HCT116 (cell line): ENCODE results near the gene ST6GALNAC2. TPM values are rescaled to one million over a fixed set of nuclear protein-coding genes. Genes with fewer than 3 reads are reported as not detected.

Experiments used
- ATAC-seq: fragments of 200-7000 bp; cut with Tn5 transposase; 2 replicates; pipeline ENCODE4 v1.9.1; 2020; ENCODE audit warnings: mild to moderate bottlenecking, moderate library complexity
- BruUV-seq: library from RNA; stranded (reverse); fragments of 400-500 nt; replicated peaks from 2 replicates; lab custom pipeline; 2021; lab: Mats Ljungman, UMichigan
- CTCF ChIA-PET: fragments of 300-600 bp; sonication (Branson Sonifier 250); formaldehyde crosslinking; loops from one replicate; lab custom pipeline; 2021; ENCODE audit warnings: antibody characterized with exemption; lab: Charles Lee
- POLR2A ChIA-PET: fragments of 300-600, 350-600 bp; sonication (Branson Sonifier 250); formaldehyde crosslinking; loops from one replicate; lab custom pipeline; 2021; ENCODE audit warnings: antibody characterized with exemption; lab: Charles Lee
- RAD21 ChIA-PET, 2 experiments: fragments of 300-600 bp; sonication (Branson Sonifier 250); formaldehyde crosslinking; loops; one replicate each; lab custom pipeline; 2023; ENCODE audit warnings: low total read pairs in 2 of 2; ENCODE audit not compliant: uncharacterized antibody in 2 of 2, unreplicated experiment in 2 of 2, low non-redundant PET in 1 of 2; lab: Charles Lee
- DNase-seq: peaks from one replicate; pipeline ENCODE4 v3.0.0-alpha.2; 2010; ENCODE audit warnings: low read depth, low spot score
- H2AFZ ChIP-seq: fragments of 200-600 bp; shearing (Covaris generic), sonication (generic); 2 replicates; pipeline ENCODE4 v1.6.1; 2017; ENCODE audit warnings: low read depth, mixed run types, mixed read lengths, antibody characterized with exemption, low read length; ENCODE audit not compliant: poor library complexity, severe bottlenecking
- H3K27ac ChIP-seq: 2 replicates; pipeline ENCODE4 v1.5.1; 2012; ENCODE audit warnings: low read depth, low read length
- H3K27me3 ChIP-seq: fragments of 200-600 bp; sonication (generic); 2 replicates; pipeline ENCODE4 v1.6.1; 2016; ENCODE audit warnings: mixed run types, low read length, mixed read lengths; ENCODE audit not compliant: insufficient read depth
- H3K36me3 ChIP-seq, 2 experiments: fragments of 200-500 bp in 1 of 2; fragments of 200-600 bp in 1 of 2; sonication (Bioruptor generic) in 1 of 2; sonication (generic) in 1 of 2; 2 replicates each; pipeline versions ENCODE4 v1.5.1 to v1.6.1; 2014 to 2016; ENCODE audit warnings: low read length in 2 of 2, inconsistent platforms in 1 of 2, mixed read lengths in 1 of 2, mixed run types in 1 of 2; ENCODE audit not compliant: insufficient read depth in 2 of 2, control insufficient read depth in 1 of 2
- H3K4me1 ChIP-seq, 2 experiments: fragments of 200-600 bp in 1 of 2; sonication (generic) in 1 of 2; 2 replicates each; pipeline versions ENCODE4 v1.5.1 to v1.6.1; 2012 to 2017; ENCODE audit warnings: low read length in 2 of 2, inconsistent platforms in 1 of 2, mild to moderate bottlenecking in 1 of 2, mixed read lengths in 1 of 2, mixed run types in 1 of 2, moderate library complexity in 1 of 2; ENCODE audit not compliant: insufficient read depth in 2 of 2, control insufficient read depth in 1 of 2
- H3K4me2 ChIP-seq: fragments of 200-600 bp; sonication (generic); 2 replicates; pipeline ENCODE4 v1.6.1; 2017; ENCODE audit warnings: mixed run types, low read length, mixed read lengths
- H3K4me3 ChIP-seq, 2 experiments: fragments of 200-600 bp in 1 of 2; sonication (generic) in 1 of 2; replicated peaks in 1 of 2; 2 replicates each; pipeline ENCODE4 v1.5.1; 2011 to 2016; ENCODE audit warnings: low read length in 2 of 2, control low read depth in 1 of 2, low read depth in 1 of 2, mild to moderate bottlenecking in 1 of 2, mixed read lengths in 1 of 2, mixed run types in 1 of 2
- H3K79me2 ChIP-seq: fragments of 200-600 bp; sonication (generic); 2 replicates; pipeline ENCODE4 v1.6.1; 2017; ENCODE audit warnings: mild to moderate bottlenecking, mixed run types, low read length, moderate library complexity, mixed read lengths; ENCODE audit not compliant: insufficient read depth
- H3K9ac ChIP-seq: fragments of 200-600 bp; sonication (generic); 2 replicates; pipeline ENCODE4 v1.6.1; 2016; ENCODE audit warnings: low read length, mixed read lengths
- H3K9me2 ChIP-seq: fragments of 200-600 bp; sonication (generic), shearing (Covaris generic); 2 replicates; pipeline ENCODE4 v1.6.1; 2017; ENCODE audit warnings: mixed run types, mild to moderate bottlenecking, moderate library complexity; ENCODE audit not compliant: insufficient read depth
- H3K9me3 ChIP-seq, 2 experiments: fragments of 200-500 bp in 1 of 2; fragments of 200-600 bp in 1 of 2; sonication (Bioruptor generic) in 1 of 2; sonication (generic) in 1 of 2; 2 replicates each; pipeline ENCODE4 v1.6.1; 2014 to 2017; ENCODE audit warnings: low read length in 2 of 2, mixed read lengths in 2 of 2, inconsistent platforms in 1 of 2, low read depth in 1 of 2, mild to moderate bottlenecking in 1 of 2, mixed run types in 1 of 2, moderate library complexity in 1 of 2; ENCODE audit not compliant: control insufficient read depth in 1 of 2, insufficient read depth in 1 of 2
- H4K20me1 ChIP-seq: fragments of 200-600 bp; sonication (generic), shearing (Covaris generic); 2 replicates; pipeline ENCODE4 v1.6.1; 2017; ENCODE audit warnings: mixed run types, mild to moderate bottlenecking, moderate library complexity; ENCODE audit not compliant: insufficient read depth
- ATF3 ChIP-seq: IDR thresholded peaks from 2 replicates; pipeline ENCODE4 v1.6.1; 2012
- CBX3 ChIP-seq: IDR thresholded peaks from 2 replicates; pipeline ENCODE4 v1.6.1; 2012; ENCODE audit warnings: low read depth
- CTCF ChIP-seq, 3 experiments: fragments of 200-600 bp in 1 of 3; sonication (generic) in 1 of 3; IDR thresholded peaks in 2 of 3; conservative IDR thresholded peaks in 1 of 3; 2 replicates each; pipeline ENCODE4 v1.5.1; 2012 to 2017; ENCODE audit warnings: low read depth in 2 of 3, low read length in 2 of 3, antibody characterized with exemption in 1 of 3, borderline replicate concordance in 1 of 3, control low read depth in 1 of 3, mild to moderate bottlenecking in 1 of 3, mixed read lengths in 1 of 3, mixed run types in 1 of 3, moderate library complexity in 1 of 3; ENCODE audit not compliant: insufficient read depth in 1 of 3
- ELF1 ChIP-seq: IDR thresholded peaks from 2 replicates; pipeline ENCODE4 v1.6.1; 2012; ENCODE audit warnings: low read depth, borderline replicate concordance
- EZH2phosphoT487 ChIP-seq: fragments of 200-600 bp; IDR thresholded peaks from 2 replicates; pipeline ENCODE4 v1.6.1; 2018; ENCODE audit warnings: antibody characterized with exemption, borderline replicate concordance
- POLR2A ChIP-seq: IDR thresholded peaks from 2 replicates; pipeline ENCODE4 v1.7.0; 2011; ENCODE audit warnings: borderline replicate concordance; ENCODE audit not compliant: insufficient read depth, insufficient read length; ENCODE audit errors: extremely low read depth
- POLR2AphosphoS5 ChIP-seq: IDR thresholded peaks from 2 replicates; pipeline ENCODE4 v1.6.1; 2011; ENCODE audit warnings: mild to moderate bottlenecking, low read depth, low read length, moderate library complexity
- SIN3A ChIP-seq: IDR thresholded peaks from 2 replicates; pipeline ENCODE4 v1.6.1; 2012; ENCODE audit warnings: low read depth
- SP1 ChIP-seq: IDR thresholded peaks from 2 replicates; pipeline ENCODE4 v1.6.1; 2012; ENCODE audit warnings: low read depth
- SRF ChIP-seq: IDR thresholded peaks from 2 replicates; pipeline ENCODE4 v1.6.1; 2012; ENCODE audit warnings: low read depth
- TCF7L2 ChIP-seq: IDR thresholded peaks from 2 replicates; pipeline ENCODE4 v1.7.0; 2011; ENCODE audit warnings: borderline replicate concordance, inconsistent platforms; ENCODE audit not compliant: insufficient read depth, insufficient read length; ENCODE audit errors: extremely low read depth
- YY1 ChIP-seq: IDR thresholded peaks from 2 replicates; pipeline ENCODE4 v1.6.1; 2011; ENCODE audit warnings: low read length, low read depth, moderate library complexity, mild to moderate bottlenecking; ENCODE audit not compliant: insufficient replicate concordance; ENCODE audit errors: extremely low read depth
- ZBTB33 ChIP-seq: IDR thresholded peaks from 2 replicates; pipeline ENCODE4 v1.6.1; 2011; ENCODE audit warnings: mild to moderate bottlenecking, low read length, moderate library complexity; ENCODE audit not compliant: insufficient replicate concordance; ENCODE audit errors: extremely low read depth
- ZFX ChIP-seq: fragments of 450-650 bp; IDR thresholded peaks from 2 replicates; pipeline ENCODE4 v1.6.1; 2017
- ZNF274 ChIP-seq: fragments of 200-500 bp; sonication (Bioruptor generic); IDR thresholded peaks from 2 replicates; pipeline ENCODE4 v1.6.1; 2014; ENCODE audit warnings: mild to moderate bottlenecking, low read depth, low read length, inconsistent platforms
- intact Hi-C: fragments of 100-400 bp; cut with micrococcal nuclease; formaldehyde crosslinking; loops from 2 replicates; pipeline ENCODE4 v1.10.0; 2022
- total RNA-seq: library from RNA; stranded (reverse); gene quantifications from one replicate; pipeline ENCODE4 v1.2.1, GENCODE V29; 2021; ENCODE audit not compliant: unreplicated experiment
- TF ChIP-seq, protein P1 (sequence below): IDR thresholded peaks from 2 replicates; pipeline ENCODE4 v1.6.1; 2012
- TF ChIP-seq, protein P2 (sequence below): IDR thresholded peaks from 2 replicates; pipeline ENCODE4 v1.6.1; 2012; ENCODE audit warnings: low read depth

The ST6GALNAC2 gene
- total RNA-seq, 1 experiment from 2014 or later: 14.7 TPM

- Histone ChIP-seq H3K36me3 (no peaks in the 10 kb centered on the region), H3K9me3 (no peaks in the 10 kb centered on the region), H2AFZ (no peak overlapping the region), H4K20me1 (no peaks in the 10 kb centered on the region), H3K9me2 (no peaks in the 10 kb centered on the region), H3K9ac (no peak overlapping the region), H3K27ac (no peak overlapping the region), H3K27me3 (no peaks in the 10 kb centered on the region), H3K79me2 (no peaks in the 10 kb centered on the region), H3K4me1 (peaks cover 7 to 20% of the 10 kb centered on the region in 2 experiments; a peak in 3 of 4 replicates), H3K4me2 (no peak overlapping the region), H3K4me3 (no peak overlapping the region)
- ATAC-seq: no peak
- POLR2A ChIA-PET: interaction anchor here (0.6 to 1.2 kb wide), 2 partner anchors 22 to 74 kb away, joined by 3 read pairs; no protein-coding TSS in a partner anchor
- RAD21 ChIA-PET: no interaction called here
- no TSS peak for BruUV-seq
- CTCF ChIA-PET: interaction anchor here (0.5 to 1.2 kb wide), 5 partner anchors 8 to 92 kb away, joined by 3 to 4 read pairs (median 3); no protein-coding TSS in a partner anchor
- intact Hi-C loops: no loop called here
- DNase-seq: no peak
- TF ChIP-seq YY1 (no peak), ZBTB33 (no peak), TCF7L2 (no peak), POLR2A (no peak), ELF1 (no peak), CBX3 (no peak), SP1 (no peak), ZNF274 (no peak), EZH2phosphoT487 (no peak), ATF3 (no peak), ZFX (no peak), CTCF (IDR thresholded peaks at IDR 0.05 in 2 of 3, conservative IDR thresholded peaks at IDR 0.05 in 1 of 3; ENCODE audit: borderline replicate concordance in 1 of 3, insufficient read depth in 1 of 3, low read depth in 2 of 3, low read length in 2 of 3) (no peak), SIN3A (no peak), POLR2AphosphoS5 (no peak), SRF (no peak)
- TF ChIP-seq, protein P1, sequence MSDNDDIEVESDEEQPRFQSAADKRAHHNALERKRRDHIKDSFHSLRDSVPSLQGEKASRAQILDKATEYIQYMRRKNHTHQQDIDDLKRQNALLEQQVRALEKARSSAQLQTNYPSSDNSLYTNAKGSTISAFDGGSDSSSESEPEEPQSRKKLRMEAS: no peak
- TF ChIP-seq, protein P2, sequence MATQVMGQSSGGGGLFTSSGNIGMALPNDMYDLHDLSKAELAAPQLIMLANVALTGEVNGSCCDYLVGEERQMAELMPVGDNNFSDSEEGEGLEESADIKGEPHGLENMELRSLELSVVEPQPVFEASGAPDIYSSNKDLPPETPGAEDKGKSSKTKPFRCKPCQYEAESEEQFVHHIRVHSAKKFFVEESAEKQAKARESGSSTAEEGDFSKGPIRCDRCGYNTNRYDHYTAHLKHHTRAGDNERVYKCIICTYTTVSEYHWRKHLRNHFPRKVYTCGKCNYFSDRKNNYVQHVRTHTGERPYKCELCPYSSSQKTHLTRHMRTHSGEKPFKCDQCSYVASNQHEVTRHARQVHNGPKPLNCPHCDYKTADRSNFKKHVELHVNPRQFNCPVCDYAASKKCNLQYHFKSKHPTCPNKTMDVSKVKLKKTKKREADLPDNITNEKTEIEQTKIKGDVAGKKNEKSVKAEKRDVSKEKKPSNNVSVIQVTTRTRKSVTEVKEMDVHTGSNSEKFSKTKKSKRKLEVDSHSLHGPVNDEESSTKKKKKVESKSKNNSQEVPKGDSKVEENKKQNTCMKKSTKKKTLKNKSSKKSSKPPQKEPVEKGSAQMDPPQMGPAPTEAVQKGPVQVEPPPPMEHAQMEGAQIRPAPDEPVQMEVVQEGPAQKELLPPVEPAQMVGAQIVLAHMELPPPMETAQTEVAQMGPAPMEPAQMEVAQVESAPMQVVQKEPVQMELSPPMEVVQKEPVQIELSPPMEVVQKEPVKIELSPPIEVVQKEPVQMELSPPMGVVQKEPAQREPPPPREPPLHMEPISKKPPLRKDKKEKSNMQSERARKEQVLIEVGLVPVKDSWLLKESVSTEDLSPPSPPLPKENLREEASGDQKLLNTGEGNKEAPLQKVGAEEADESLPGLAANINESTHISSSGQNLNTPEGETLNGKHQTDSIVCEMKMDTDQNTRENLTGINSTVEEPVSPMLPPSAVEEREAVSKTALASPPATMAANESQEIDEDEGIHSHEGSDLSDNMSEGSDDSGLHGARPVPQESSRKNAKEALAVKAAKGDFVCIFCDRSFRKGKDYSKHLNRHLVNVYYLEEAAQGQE: no peak
Observed at GRCh38 chr17:76579281-76579680, 6.4 kb downstream of the ST6GALNAC2 start.
